Right forelimb (tissue), 1 donor: ENCODE data around the gene SCYGR8.
A peak's percentile ranks its signal among the peaks of the same experiment; 100 is the strongest.
"Not testable (repeated sequence)": the region's sequence is repeated elsewhere in the genome, so short reads cannot be mapped to it uniquely, and the experiment has no call there.

Experiments used
- DNase-seq: peaks from one replicate; pipeline ENCODE4 v3.0.0-alpha.2; 2018

The SCYGR8 gene

DNA sequence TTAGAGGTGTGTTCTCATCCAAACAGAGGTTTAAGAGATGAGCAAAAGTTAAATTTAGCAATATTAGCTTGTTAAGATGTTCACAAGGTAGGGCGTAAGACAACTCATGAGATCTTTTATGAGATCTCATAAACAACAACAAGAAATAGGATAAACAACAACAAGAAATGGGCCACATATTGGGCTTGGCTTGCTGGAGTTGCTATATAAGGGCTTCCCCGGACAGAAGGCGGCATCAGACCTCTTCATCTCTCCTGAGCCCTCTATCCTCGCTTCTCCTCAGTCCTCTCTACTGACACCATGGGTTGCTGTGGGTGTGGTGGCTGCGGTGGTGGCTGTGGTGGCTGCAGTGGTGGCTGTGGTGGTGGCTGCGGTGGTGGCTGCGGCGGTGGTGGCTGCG, at the start of gene SCYGR8:
Gene SCYGR8, plus strand, starts transcription at position 301 of the 400 bp plus-strand sequence. Its CDS starts 0 bp downstream, at position 301.
- no peak for DNase-seq

GRCh38 chr2:227696990-227697679, 48.6 kb upstream of the SCYGR8 start:
- DNase-seq = no peak

- DNase-seq = no peak
These were observed 44.1 kb upstream of the SCYGR8 start for GRCh38 chr2:227701556-227701955.

DNA sequence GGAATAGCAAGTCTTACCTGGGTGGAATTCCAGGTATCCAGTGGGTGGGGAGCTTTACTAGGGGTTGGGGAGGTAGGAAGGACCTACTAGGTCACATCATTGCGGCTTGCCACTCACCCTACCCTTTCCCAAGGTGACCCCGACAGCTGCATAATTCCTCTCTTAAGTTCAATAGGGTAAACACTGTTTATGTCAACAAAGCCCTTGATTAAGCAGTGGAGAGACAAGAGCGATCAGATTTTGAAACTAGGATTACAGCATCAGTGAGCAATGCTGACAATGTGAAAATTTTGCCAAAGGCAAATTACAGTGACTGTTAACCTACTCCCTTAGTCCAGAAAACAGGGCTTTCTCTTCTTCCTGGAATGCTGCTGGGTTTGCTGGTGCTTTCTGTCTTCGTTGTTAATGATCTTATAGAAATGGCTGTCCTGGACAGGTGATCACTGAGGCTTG, 42.4 kb upstream of the SCYGR8 start:
- no peak for DNase-seq

- no peak for DNase-seq
These were observed 41.7 kb upstream of the SCYGR8 start for GRCh38 chr2:227703961-227704360.

DNA sequence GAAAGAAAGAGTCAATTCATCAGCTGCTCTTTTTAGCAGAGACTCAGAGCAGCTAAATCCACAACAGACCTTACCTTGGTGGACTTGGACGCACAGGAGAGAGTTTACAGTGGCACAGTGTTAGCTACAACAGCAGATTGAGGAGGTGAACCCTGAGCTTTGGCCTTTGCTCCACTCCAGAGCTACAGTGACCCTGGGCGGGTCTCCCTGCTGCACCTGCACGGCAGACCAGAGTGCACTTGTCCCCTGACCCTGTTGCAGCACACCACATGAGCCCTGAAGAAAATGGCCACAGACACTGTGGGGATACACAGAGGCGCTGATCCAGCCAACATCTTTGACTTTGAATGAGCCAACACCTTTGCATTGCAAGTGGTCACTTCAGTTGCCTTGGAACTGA, 38.8 kb upstream of the SCYGR8 start:
- DNase-seq = no peak

DNA sequence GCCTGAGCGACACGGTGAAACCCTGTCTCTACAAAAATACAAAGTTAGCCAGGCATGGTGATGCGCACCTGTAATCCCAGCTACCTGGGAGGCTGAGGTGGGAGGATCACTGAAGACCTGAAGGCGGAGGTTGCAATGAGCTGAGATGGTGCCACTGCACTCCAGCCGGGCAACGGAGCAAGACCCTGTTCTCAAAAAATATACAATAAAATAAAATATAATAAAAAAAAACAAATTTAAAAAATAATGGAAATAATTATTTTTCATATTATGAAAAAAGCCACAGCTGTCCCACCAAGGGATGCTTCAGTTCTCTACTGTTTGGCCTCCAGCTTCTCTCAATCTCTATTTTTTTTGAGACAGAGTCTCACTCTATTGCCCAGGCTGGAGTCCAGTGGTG, 38.3 kb upstream of the SCYGR8 start:
- no peak for DNase-seq

- no peak for DNase-seq
These were observed 34.7 kb upstream of the SCYGR8 start for GRCh38 chr2:227710986-227711385.

DNA sequence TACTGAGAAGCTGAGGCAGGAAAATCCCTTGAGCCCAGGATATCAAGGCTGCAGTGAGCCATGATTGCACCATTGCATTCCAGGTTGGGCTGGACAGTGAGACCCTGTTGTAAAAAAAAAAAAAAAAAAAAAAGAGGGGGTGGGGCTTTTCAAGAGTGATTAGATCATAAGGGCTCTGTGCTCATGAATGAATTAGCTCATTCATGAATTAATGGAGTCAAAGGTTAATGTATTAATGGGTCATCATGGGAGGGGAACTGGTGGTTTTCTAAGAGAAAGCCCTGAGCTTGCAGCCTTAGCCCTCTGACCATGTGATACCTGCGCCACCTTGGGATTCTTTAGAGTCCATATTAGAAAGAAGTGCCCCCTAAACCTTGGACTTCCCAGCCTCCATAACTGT, 32.4 kb upstream of the SCYGR8 start:
- no peak for DNase-seq

DNA sequence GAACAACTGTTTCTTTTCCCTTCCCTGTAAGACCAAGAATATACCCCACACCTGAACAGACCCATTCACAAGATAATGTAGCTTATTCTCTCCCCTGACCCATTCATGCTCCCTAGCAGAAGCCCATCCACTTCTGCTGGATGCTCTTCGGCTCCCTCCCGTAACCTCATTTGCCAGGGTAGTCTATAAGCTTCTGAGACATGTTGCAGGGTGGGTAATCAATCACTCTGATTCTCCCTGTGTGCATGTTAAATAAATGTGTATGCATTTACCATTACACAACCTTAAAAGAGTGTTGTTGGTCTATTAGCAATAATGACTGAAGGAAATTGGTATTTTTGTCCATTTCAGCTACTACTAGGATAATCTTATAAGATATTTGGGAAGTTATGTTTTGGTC, 29.2 kb upstream of the SCYGR8 start:
- DNase-seq = no peak

GRCh38 chr2:227717687-227718567, 27.8 kb upstream of the SCYGR8 start, which contains the start of gene SLC19A3:
Gene SLC19A3, minus strand, starts transcription at chr2:227718028. Its CDS starts 15,710 bp downstream, at chr2:227702318.
- DNase-seq = peak; percentile 95

DNA sequence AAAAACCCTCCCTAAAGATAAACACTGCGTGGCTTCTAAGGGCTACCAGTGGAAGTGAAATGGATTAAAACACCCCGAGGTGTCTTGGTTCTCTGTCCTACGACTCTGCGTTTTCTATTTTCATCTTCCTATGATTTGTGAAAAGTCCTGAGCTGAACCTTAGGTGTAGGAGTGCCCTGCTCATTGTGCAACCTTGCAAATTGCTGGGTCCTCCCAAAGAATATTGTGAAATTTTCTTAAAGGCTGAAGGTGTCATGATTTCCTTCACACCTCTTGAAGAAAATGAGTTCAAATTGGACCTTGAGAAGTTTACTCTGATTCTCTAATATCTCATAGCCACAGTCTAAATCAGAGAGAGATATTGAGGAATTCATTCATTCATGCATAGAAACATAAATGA, 26.1 kb upstream of the SCYGR8 start:
- DNase-seq = no peak

GRCh38 chr2:227720680-227721079, 25.0 kb upstream of the SCYGR8 start:
- no peak for DNase-seq

DNA sequence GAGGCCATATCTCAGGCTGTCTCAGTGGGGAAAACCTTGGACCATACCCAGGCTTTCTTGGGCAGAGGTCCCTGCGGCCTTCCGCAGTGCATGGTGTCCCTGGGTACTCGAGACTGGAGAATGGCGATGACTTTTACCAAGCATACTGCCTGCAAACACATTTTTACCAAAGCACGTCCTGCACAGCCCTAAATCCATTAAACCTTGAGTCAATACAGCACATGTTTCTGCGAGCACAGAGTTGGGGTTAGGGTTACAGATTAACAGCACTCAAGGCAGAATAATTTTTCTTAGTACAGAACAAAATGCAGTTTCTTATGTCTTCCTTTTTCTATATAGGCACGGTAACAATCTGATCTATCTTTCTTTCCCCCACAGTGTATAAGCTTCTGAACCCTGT, 22.9 kb upstream of the SCYGR8 start:
- not testable (repeated sequence) for DNase-seq

- no peak for DNase-seq
These were observed 21.2 kb upstream of the SCYGR8 start, which contains the start of gene SCYGR6 for GRCh38 chr2:227724394-227725039. Gene SCYGR6, minus strand, starts transcription at chr2:227724757. Its CDS starts 0 bp downstream, at chr2:227724757.

GRCh38 chr2:227728035-227728434, 17.7 kb upstream of the SCYGR8 start, which contains the start of gene SCYGR7:
Gene SCYGR7, plus strand, starts transcription at chr2:227728335. Its CDS starts 0 bp downstream, at chr2:227728335.
- no peak for DNase-seq

DNA sequence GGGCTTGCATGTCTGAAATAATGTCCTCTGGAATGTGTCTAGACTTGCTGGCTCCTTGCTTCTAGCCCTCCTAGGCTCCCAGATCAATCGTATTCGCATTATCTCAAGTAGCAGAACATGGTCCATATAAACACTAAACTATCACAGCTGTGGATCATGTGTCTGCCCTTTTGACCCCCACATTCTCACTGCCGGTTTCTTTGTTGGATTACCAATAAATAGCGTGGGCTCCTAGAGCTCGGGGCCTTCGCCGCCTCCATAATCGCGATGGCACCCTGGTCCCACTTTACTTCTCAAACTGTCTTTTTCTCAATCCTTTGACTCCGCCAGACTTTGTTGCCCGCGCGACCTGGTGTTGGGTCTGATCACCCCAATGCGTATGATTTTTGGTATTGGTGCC, 6.3 kb upstream of the SCYGR8 start:
- no peak for DNase-seq

- not testable (repeated sequence) for DNase-seq
These were observed 5.0 kb upstream of the SCYGR8 start for GRCh38 chr2:227740705-227741104.

GRCh38 chr2:227748079-227748478, 2.4 kb downstream of the SCYGR8 start:
- no peak for DNase-seq

- not testable (repeated sequence) for DNase-seq
These were observed 10.6 kb downstream of the SCYGR8 start for GRCh38 chr2:227756261-227756660.

DNA sequence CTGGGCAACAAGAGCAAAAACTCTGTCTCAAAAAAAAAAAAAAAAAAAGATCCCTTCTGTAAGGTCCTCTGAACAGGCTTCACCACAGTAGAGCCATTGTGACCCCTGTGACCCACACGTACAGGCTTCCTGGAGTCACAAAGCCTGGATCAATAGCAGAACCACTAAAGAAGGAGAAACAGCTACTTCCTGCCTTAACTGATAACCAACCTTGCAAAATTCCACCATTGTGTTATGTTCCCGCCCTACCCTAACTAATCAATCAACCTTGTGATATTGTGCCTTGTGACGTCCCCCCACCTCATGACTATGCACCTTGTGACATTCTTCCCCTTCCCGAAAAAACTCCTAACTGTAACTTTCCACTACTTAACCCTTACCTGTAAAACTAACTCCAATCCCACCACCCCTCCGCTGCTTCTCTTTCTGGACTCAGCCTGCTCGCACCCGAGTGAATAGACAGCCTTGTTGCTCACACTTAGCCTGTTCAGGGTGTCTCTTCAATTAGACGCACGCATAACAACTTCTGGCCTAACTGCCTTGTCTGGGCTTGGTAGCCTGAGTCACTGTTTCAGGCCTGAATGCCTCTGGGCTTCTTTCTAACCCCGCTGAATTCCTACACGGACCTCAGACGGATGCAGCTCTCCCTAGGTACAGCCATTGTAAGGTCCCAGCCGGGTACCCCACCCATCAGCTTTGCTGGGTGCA, 13.9 kb downstream of the SCYGR8 start:
- DNase-seq = no peak

DNA sequence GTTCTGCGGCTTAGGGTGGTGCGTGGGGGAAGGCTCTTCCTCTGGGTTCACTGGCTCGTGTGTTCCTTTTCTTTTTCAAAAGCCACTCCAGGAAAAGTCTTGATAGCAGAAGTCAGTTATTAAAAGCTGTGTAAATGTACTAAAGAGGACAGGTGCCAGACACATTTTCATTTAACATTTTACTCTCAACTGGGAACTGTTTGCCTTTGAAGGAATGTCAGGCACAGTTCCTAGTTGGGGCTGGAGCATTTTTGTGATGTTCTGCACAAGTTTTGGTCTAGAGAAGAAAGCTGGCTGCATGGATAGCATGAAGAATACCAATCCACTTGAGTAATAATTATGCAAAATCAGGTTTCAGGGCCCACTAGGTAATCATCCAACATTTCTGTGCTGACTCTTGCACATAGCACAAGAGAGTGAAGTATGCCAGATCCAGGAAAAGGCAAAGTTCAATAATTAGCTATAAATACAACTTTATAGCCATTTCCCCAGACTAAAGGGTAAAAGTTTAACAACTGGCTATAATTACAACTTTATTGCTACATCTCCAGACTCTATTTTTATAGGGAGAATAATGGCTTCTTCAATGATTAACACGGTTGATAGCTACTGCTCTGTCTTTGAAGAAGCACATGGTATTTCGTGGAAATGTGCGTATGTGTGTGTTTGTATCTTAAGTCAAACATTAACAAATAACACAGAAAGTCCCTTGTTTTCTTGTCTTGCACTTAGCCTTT, 16.2 kb downstream of the SCYGR8 start:
- no peak for DNase-seq
